Measurements from ENCODE around the gene ELAVL1. TPM values are rescaled to one million over a fixed set of nuclear protein-coding genes. Genes with fewer than 3 reads are reported as not detected.

The ELAVL1 gene
- total RNA-seq = 10 to 100 TPM; 25.3 to 33.6 (median 30.3) TPM
- long read RNA-seq, full-length matches to known transcripts = 1 of 5 reads
- long read RNA-seq, partial matches to known transcripts = 1 of 5 reads
- long read RNA-seq, other reads (novel, unspliced or antisense) = 3 of 5 reads

GRCh38 chr19:8005534-8006256, at the start of gene ELAVL1:
Gene ELAVL1 (minus strand): TSS chr19:8005641. CDS start chr19:7991815, 13,826 bp downstream.
- ATAC-seq (peak; percentile 83 to 88 (median 86)), DNase-seq (peak; percentile 92 to 93 (median 92))
- WGBS (ENCODE audit: insufficient coverage, low coverage, low lambda C conversion rate, missing lambda C conversion rate) = 0% methylated on average over 11 of the region's 98 CpGs
- intact Hi-C loops (cut with DNase I) = no loop called here
- peak within 1 kb of the TSS in 2 of 3 donors; percentile 68 to 73 for H3K27ac ChIP-seq
- no peaks in the 10 kb centered on the region for H3K9me3 ChIP-seq
- no peak for TF ChIP-seq CTCF (IDR thresholded peaks at IDR 0.05)
- peak; percentile 68 for TF ChIP-seq POLR2A (IDR thresholded peaks at IDR 0.05)
- H3K4me1 ChIP-seq = peaks cover 2 to 41% (median 18%) of the 10 kb centered on the region in 4 donors
- peak within 1 kb of the TSS; percentile 90 to 94 (median 92) for H3K4me3 ChIP-seq
- H3K27me3 ChIP-seq = no peaks in the 10 kb centered on the region
- H3K36me3 ChIP-seq = no peaks in the 10 kb centered on the region

GRCh38 chr19:8054169-8054568, 48.7 kb upstream of the ELAVL1 start:
- TF ChIP-seq POLR2A (IDR thresholded peaks at IDR 0.05) (no peak), CTCF (IDR thresholded peaks at IDR 0.05) (no peak)
- Histone ChIP-seq H3K27ac (no peak overlapping the region), H3K4me1 (peaks cover 0 to 16% (median 5%) of the 10 kb centered on the region in 4 donors), H3K9me3 (no peaks in the 10 kb centered on the region), H3K4me3 (no peak overlapping the region), H3K36me3 (no peaks in the 10 kb centered on the region), H3K27me3 (no peaks in the 10 kb centered on the region)
- DNase-seq (peak; percentile 63 to 87 (median 86)), ATAC-seq (peak; percentile 69 to 83 (median 76))
- WGBS (ENCODE audit: insufficient coverage, low coverage, low lambda C conversion rate, missing lambda C conversion rate) = 6% methylated on average over 2 of the region's 9 CpGs
- intact Hi-C loops (cut with DNase I) = no loop called here

- H3K4me1 ChIP-seq = peaks cover 0 to 16% (median 5%) of the 10 kb centered on the region in 4 donors
- ATAC-seq (no peak), DNase-seq (no peak)
- H3K36me3 ChIP-seq = no peaks in the 10 kb centered on the region
- WGBS (ENCODE audit: insufficient coverage, low coverage, low lambda C conversion rate, missing lambda C conversion rate) = 75% methylated on average over 2 of the region's 7 CpGs
- no peak for TF ChIP-seq CTCF (IDR thresholded peaks at IDR 0.05)
- no peak for TF ChIP-seq POLR2A (IDR thresholded peaks at IDR 0.05)
- no peak within 1 kb of the TSS for H3K27ac ChIP-seq
- intact Hi-C loops (cut with DNase I) = no loop called here
- no peaks in the 10 kb centered on the region for H3K9me3 ChIP-seq
- no peaks in the 10 kb centered on the region for H3K27me3 ChIP-seq
- no peak within 1 kb of the TSS for H3K4me3 ChIP-seq
Observed at GRCh38 chr19:8052464-8052859, 47.0 kb upstream of the ELAVL1 start, which contains the start of gene CCL25. Gene CCL25 (plus strand): TSS chr19:8052760. CDS start chr19:8053050, 290 bp downstream.

- peaks cover 0 to 16% (median 5%) of the 10 kb centered on the region in 4 donors for H3K4me1 ChIP-seq
- intact Hi-C loops (cut with DNase I) = no loop called here
- DNase-seq (peak; percentile 77 to 88 (median 83)), ATAC-seq (peak; percentile 86 to 95 (median 88))
- no peaks in the 10 kb centered on the region for H3K27me3 ChIP-seq
- TF ChIP-seq CTCF (IDR thresholded peaks at IDR 0.05) (no peak), POLR2A (IDR thresholded peaks at IDR 0.05) (no peak)
- no peaks in the 10 kb centered on the region for H3K9me3 ChIP-seq
- WGBS (ENCODE audit: insufficient coverage, low coverage, low lambda C conversion rate, missing lambda C conversion rate) = 13% methylated on average over 12 of the region's 49 CpGs
- peak overlapping the region in 2 of 3 donors; percentile 1 to 33 for H3K4me3 ChIP-seq
- no peaks in the 10 kb centered on the region for H3K36me3 ChIP-seq
- no peak overlapping the region for H3K27ac ChIP-seq
Observed at GRCh38 chr19:8050274-8051096, 45.0 kb upstream of the ELAVL1 start.

Data from right lobe of liver (tissue), 6 donors.